Smooth muscle cell (in vitro differentiated cells): ENCODE results near the gene CCDC12. TPM values are rescaled to one million over a fixed set of nuclear protein-coding genes. Genes with fewer than 3 reads are reported as not detected.
A peak's percentile ranks its signal among the peaks of the same experiment; 100 is the strongest.

ENCODE experiments used
- DNase-seq: peaks from one replicate; lab custom pipeline; 2025; ENCODE audit not compliant: unreplicated experiment; lab: John Stamatoyannopoulos, UW
- H2AFZ ChIP-seq: fragments of 200-600 bp; sonication (generic); 2 replicates; pipeline ENCODE4 v1.6.0; 2016; ENCODE audit warnings: antibody characterized with exemption, low read depth, mild to moderate bottlenecking
- H3F3A ChIP-seq: fragments of 200-600 bp; sonication (generic); 2 replicates; pipeline ENCODE4 v1.6.0; 2017; ENCODE audit warnings: antibody characterized with exemption, low read depth
- H3K27ac ChIP-seq: fragments of 200-600 bp; sonication (generic); 2 replicates; pipeline ENCODE4 v1.5.1; 2016; ENCODE audit warnings: low read depth, mild to moderate bottlenecking
- H3K27me3 ChIP-seq: fragments of 200-600 bp; sonication (generic); 2 replicates; pipeline ENCODE4 v1.6.1; 2016; ENCODE audit warnings: low read depth, mild to moderate bottlenecking
- H3K36me3 ChIP-seq: fragments of 200-600 bp; sonication (generic); 2 replicates; pipeline ENCODE4 v1.5.1; 2016; ENCODE audit warnings: low read depth
- H3K4me1 ChIP-seq: fragments of 200-600 bp; sonication (generic); 2 replicates; pipeline ENCODE4 v1.5.1; 2016; ENCODE audit warnings: low read depth
- H3K4me2 ChIP-seq: fragments of 200-600 bp; sonication (generic); 2 replicates; pipeline ENCODE4 v1.6.0; 2016; ENCODE audit warnings: mild to moderate bottlenecking
- H3K4me3 ChIP-seq: fragments of 200-600 bp; sonication (generic); 2 replicates; pipeline ENCODE4 v1.5.1; 2016; ENCODE audit warnings: mild to moderate bottlenecking
- H3K79me2 ChIP-seq: fragments of 200-600 bp; sonication (generic); 2 replicates; pipeline ENCODE4 v1.6.0; 2016; ENCODE audit warnings: low read depth, mild to moderate bottlenecking
- H3K9ac ChIP-seq: fragments of 200-600 bp; sonication (generic); 2 replicates; pipeline ENCODE4 v1.6.0; 2016; ENCODE audit warnings: low read depth
- H3K9me3 ChIP-seq: fragments of 200-600 bp; sonication (generic); replicated peaks from 2 replicates; pipeline ENCODE4 v1.5.1; 2016; ENCODE audit warnings: low read depth
- H4K20me1 ChIP-seq: fragments of 200-600 bp; sonication (generic); 2 replicates; pipeline ENCODE4 v1.6.0; 2016; ENCODE audit warnings: low read depth
- CTCF ChIP-seq: fragments of 200-600 bp; sonication (generic); IDR thresholded peaks from 2 replicates; pipeline ENCODE4 v1.5.1; 2017; ENCODE audit warnings: borderline replicate concordance, mild to moderate bottlenecking, antibody characterized with exemption; ENCODE audit not compliant: insufficient read depth, poor library complexity, severe bottlenecking
- WGBS: methylation state at CpG from one replicate; pipeline ENCODE4 v1.1.7; 2016; ENCODE audit warnings: low lambda C conversion rate; 5-methylcytosine and 5-hydroxymethylcytosine counted together
- polyA plus RNA-seq: library from polyadenylated mRNA; unstranded; fragments of >200 nt; fragmentation: Nextera tagmentation; extraction: Ambion mirVana; gene quantifications from 2 replicates; pipeline ENCODE4 v1.2.1, GENCODE V29; 2016
- total RNA-seq: library from RNA; depleted of rRNA; stranded (reverse); fragments of >200 nt; gene quantifications from 2 replicates; pipeline ENCODE4 v1.2.3, GENCODE V29; 2014

Gene CCDC12
- total and polyA plus RNA-seq, 2 experiments from 2014 or later: 23.9 to 52.4 TPM

GRCh38 chr3:46998121-46998851, 21.7 kb upstream of the CCDC12 start:
- Histone ChIP-seq H3K27me3 (no peaks in the 10 kb centered on the region), H2AFZ (no peak overlapping the region), H3K36me3 (no peaks in the 10 kb centered on the region), H3K4me3 (no peak overlapping the region), H3F3A (no peaks in the 10 kb centered on the region), H3K4me2 (no peak overlapping the region), H3K4me1 (no peaks in the 10 kb centered on the region), H4K20me1 (no peaks in the 10 kb centered on the region), H3K9me3 (no peaks in the 10 kb centered on the region), H3K79me2 (no peaks in the 10 kb centered on the region), H3K9ac (no peak overlapping the region), H3K27ac (no peak overlapping the region)
- DNase-seq: peak; percentile 5
- TF ChIP-seq CTCF: peak; percentile 62
- WGBS: 62% methylated on average over 26 of the region's 27 CpGs

- H4K20me1 ChIP-seq: no peaks in the 10 kb centered on the region
- H3K9ac ChIP-seq: no peak overlapping the region
- H2AFZ ChIP-seq: no peak overlapping the region
- TF ChIP-seq CTCF: no peak
- H3K4me2 ChIP-seq: no peak overlapping the region
- no peak overlapping the region for H3K27ac ChIP-seq
- no peaks in the 10 kb centered on the region for H3K4me1 ChIP-seq
- H3K79me2 ChIP-seq: no peaks in the 10 kb centered on the region
- 94% methylated on average over 13 of the region's 13 CpGs for WGBS
- no peaks in the 10 kb centered on the region for H3K27me3 ChIP-seq
- no peaks in the 10 kb centered on the region for H3F3A ChIP-seq
- no peak for DNase-seq
- H3K9me3 ChIP-seq: no peaks in the 10 kb centered on the region
- no peaks in the 10 kb centered on the region for H3K36me3 ChIP-seq
- H3K4me3 ChIP-seq: no peak overlapping the region
These were observed 21.0 kb upstream of the CCDC12 start for GRCh38 chr3:46997453-46998091.

- H3K27me3 ChIP-seq: no peaks in the 10 kb centered on the region
- H2AFZ ChIP-seq: no peak overlapping the region
- H3K4me2 ChIP-seq: no peak overlapping the region
- no peak overlapping the region for H3K4me3 ChIP-seq
- no peaks in the 10 kb centered on the region for H3F3A ChIP-seq
- no peaks in the 10 kb centered on the region for H3K4me1 ChIP-seq
- H3K79me2 ChIP-seq: no peaks in the 10 kb centered on the region
- TF ChIP-seq CTCF: no peak
- no peaks in the 10 kb centered on the region for H3K36me3 ChIP-seq
- no peaks in the 10 kb centered on the region for H4K20me1 ChIP-seq
- H3K27ac ChIP-seq: no peak overlapping the region
- 91% methylated on average over 11 of the region's 12 CpGs for WGBS
- no peak overlapping the region for H3K9ac ChIP-seq
- DNase-seq: no peak
- H3K9me3 ChIP-seq: no peaks in the 10 kb centered on the region
These were observed 20.3 kb upstream of the CCDC12 start for GRCh38 chr3:46996689-46997452.
